Renal cortical epithelial cell (primary cell): ENCODE data around the gene CLN6. TPM values are rescaled to one million over a fixed set of nuclear protein-coding genes. Genes with fewer than 3 reads are reported as not detected.
"Not testable (repeated sequence)": the region's sequence is repeated elsewhere in the genome, so short reads cannot be mapped to it uniquely, and the experiment has no call there.

Experiments
- DNase-seq: peaks from one replicate; pipeline ENCODE4 v3.0.0-alpha.2; 2011; ENCODE audit warnings: low read depth
- total RNA-seq: library from RNA; depleted of rRNA; stranded (reverse); fragments of >200 nt; gene quantifications from 2 replicates; pipeline ENCODE4 v1.2.3, GENCODE V29; 2014

CLN6 gene
- total RNA-seq, 1 donor from 2014 or later = 6.6 TPM

- DNase-seq = no peak
These were observed 22.2 kb downstream of the CLN6 start for GRCh38 chr15:68207176-68207935.

DNA sequence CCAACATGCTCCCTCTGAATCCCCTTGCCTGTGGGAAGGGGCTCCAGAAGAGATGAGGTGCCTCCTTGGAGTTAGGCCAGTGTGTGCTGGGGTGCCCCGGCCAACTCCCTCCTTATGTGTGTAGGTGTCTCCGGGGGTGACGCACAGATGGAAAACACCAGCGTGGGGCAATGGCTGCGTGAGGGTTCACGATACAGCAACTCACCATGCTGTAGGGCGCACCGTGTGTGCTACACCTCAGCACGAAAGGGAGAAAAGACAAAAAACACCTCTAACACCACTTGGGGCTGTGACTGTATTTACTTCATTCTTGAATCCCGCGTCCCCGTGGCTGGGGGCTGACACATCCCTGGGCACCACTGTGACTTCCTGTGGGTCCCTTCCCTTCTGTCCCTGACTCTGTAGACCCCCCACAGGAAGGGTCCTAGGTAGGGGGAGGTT is 22.8 kb downstream of the CLN6 start:
- no peak for DNase-seq

DNA sequence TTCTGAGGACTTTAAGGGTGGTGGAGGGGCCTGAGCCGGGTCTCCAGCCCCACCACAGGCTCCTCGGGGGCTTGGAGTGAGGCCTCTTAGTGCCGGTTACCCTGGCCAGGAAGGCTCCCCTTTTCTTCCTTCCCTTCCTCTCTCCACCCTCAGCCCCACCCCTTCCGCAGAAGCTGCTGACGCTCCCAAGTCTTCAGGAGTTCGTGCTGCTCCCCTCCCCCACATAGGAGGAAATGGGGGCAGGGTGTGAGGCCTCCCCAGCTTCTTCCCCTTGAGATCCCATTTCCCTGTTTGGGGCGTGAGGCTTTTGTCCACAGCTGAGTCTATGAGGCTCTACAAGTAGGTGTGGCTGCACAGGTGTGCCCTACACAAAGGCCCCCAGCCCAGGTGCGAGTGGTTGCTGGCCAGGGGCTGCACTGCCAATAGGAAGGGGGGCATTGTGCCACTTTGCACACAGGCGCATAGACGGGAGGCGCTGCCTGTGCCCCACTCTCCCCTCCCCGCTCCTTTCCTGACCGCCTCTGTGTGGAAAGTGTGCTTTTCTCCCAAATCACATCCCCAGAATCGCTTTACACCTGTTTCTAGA is 23.5 kb downstream of the CLN6 start:
- no peak for DNase-seq

GRCh38 chr15:68205558-68205944 is 24.0 kb downstream of the CLN6 start:
- no peak for DNase-seq

- DNase-seq = peak; percentile 47
These were observed 24.6 kb downstream of the CLN6 start, which contains the start of gene CALML4 for GRCh38 chr15:68204776-68205557. Gene CALML4, minus strand, starts transcription at chr15:68205332. Its CDS starts 85 bp downstream, at chr15:68205247.

- DNase-seq = no peak
These were observed 25.2 kb downstream of the CLN6 start for GRCh38 chr15:68204361-68204760.

DNA sequence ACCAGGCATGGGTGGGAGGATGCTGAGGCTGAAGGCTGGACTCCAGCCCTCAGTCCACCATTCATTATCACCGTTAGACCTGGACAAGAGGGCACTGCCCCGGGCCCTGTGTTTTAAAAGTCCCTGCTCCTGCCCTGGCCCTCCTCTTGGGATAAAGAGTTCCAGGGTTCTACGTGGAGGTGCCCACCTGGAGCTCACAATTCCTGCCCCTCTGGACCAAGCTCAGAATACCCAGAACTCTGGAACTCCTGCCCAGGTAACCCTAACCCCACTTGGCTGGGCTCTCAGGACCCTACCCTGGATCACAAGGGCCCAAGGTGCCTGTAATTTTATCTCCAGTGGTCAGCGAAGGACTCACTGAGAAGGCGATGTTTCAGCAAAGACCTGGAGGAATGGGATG is 25.6 kb downstream of the CLN6 start:
- no peak for DNase-seq

DNA sequence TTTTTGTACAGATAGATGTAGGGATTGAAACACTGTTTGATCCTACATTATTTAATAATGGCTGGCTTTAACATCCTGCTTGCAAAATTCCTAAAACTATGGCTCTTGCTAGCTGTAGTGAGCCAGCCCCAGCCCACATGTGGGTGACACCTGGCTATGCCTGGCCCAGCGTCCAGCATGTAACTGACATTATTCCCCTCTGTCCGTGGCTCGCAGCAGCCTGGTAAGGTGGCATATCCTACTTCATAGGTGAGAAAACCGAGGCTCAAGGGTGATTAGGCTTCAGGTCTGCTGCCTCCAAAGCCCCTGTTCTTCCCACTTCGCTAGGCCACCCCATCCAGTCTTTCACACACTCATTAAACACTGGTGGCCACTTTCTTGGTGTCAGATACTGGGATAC is 26.0 kb downstream of the CLN6 start:
- DNase-seq = no peak

- not testable (repeated sequence) for DNase-seq
These were observed 26.5 kb downstream of the CLN6 start for GRCh38 chr15:68202994-68203393.

DNA sequence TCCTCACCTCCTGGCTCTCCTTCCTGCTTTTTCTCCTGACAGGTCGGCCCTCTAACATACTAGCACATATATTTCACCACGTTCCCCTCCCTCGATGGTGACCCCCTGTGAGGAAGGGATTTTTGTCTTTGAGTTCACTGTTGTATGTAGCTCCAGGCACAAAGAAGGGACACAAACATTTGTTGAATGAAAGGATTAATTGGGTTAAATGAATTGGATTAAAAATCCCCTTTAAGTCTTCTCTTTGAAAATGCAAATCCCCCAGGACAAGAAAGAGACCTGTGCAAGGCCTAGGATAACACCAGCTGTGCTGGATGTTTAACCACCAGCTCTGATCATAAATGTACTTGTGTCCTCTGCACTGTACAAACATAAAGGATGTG is 27.7 kb downstream of the CLN6 start:
- DNase-seq = no peak

DNA sequence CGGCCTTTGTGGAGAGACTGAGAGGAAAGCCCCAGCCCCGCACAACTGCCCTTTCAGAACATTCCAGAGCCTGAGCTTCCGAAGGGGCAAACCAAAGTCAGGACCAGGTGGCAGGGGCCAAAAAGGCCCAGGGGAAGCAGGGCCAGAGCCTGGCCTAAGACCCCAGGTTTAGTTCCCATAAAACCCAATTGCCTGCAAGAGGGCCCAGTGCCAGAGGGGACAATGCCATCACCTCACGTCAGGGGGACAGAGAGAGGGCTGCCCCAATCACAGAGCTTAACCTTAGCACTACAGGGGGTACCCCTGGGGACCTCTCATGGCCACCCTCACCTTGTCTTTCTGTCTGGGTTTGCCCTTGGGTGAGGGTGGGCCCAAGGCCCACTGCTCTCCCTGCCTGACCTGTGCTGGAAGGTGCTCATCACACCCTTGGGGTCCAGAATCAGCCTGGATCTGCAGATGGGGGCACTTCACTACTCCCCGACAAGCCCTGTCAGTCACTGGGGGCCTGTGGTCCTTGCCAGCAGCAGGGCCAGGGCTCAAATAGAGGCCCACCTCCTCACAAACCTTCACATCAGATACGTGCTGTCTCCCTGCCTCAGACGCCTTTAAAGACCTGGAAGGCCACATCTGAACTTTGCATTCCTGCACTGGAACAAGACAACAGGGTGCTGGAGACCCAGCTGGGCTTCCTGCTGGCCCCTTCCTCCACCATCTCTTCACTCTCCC is 28.2 kb downstream of the CLN6 start:
- no peak for DNase-seq

DNA sequence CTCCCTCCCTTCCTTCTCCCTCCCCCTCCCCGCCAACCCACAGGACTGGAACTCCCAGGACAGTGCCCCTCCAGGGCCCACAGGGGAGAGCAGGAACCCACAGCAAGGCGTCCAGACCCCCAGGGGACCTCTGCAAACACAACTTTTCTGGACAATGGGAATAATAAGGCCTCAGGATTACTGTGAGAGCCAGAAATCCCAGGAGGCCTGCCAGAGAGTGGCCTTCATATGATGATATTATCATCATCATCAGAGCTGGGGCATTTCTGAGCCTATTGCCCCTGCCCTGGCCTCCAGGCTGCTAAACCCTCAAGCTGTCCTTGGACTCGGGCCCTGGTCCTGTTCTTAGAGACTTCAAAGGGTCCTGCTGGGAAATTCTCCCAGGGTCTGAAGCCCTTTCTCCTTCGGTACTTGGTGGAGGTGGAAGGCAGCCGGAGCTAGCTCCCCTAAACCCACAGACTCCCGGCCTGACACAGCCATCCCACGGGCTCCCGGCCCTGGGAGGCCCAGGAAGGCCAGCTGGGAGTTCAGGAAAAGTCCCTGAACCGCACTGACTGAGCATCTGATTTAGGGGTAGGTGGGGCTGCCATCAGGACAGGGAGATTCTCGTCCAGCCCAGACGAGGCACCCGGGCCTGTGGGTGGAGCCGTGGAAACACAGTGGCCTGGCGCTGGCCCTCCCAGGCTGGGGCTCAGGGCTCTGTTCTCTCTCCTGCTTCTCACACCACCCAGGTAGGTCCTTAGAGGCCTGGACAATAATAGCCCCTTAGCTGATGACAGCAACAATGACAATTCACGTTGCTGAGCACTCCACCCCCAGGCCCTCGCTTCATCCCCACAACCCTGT is 29.3 kb downstream of the CLN6 start:
- DNase-seq = no peak

- no peak for DNase-seq
These were observed 30.2 kb downstream of the CLN6 start for GRCh38 chr15:68199340-68199739.

- DNase-seq = no peak
These were observed 31.7 kb downstream of the CLN6 start for GRCh38 chr15:68197661-68198437.

- no peak for DNase-seq
These were observed 32.4 kb downstream of the CLN6 start for GRCh38 chr15:68197170-68197492.

DNA sequence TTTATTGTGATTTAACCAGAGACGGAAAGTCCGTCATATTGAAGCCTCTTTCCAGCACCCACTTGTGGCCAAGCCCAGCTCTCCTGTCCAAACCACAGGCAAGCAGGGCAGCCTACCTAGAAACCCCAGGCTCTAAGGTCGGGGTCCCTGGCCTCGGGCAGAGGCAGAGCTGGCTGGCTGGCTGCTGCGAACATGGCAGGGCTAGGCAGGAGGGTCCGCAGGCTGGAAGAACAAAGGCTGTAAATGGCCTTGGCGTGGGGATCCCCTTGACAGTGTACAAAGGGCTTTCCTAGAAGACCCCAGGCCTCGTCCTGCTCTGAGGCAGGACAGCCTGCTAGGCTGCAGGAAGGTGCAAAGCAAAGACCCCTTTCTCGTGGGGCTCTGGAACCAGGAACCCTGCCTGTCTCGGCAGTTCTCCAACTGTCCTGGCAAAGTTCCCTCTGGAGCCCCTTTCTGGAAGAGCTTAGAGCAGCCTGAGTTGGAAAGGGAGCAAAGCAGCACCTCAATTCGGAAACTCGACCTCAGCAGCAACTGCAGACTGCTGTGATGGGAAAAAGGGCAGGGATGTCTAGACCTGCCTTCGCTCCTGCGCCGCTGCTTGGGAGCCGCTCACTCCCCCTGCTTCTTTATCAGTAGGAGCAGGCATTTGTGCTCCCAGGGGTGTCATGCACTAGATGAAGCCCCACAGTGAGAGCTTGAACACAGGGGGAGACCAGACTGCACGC is 32.9 kb downstream of the CLN6 start:
- DNase-seq = no peak

DNA sequence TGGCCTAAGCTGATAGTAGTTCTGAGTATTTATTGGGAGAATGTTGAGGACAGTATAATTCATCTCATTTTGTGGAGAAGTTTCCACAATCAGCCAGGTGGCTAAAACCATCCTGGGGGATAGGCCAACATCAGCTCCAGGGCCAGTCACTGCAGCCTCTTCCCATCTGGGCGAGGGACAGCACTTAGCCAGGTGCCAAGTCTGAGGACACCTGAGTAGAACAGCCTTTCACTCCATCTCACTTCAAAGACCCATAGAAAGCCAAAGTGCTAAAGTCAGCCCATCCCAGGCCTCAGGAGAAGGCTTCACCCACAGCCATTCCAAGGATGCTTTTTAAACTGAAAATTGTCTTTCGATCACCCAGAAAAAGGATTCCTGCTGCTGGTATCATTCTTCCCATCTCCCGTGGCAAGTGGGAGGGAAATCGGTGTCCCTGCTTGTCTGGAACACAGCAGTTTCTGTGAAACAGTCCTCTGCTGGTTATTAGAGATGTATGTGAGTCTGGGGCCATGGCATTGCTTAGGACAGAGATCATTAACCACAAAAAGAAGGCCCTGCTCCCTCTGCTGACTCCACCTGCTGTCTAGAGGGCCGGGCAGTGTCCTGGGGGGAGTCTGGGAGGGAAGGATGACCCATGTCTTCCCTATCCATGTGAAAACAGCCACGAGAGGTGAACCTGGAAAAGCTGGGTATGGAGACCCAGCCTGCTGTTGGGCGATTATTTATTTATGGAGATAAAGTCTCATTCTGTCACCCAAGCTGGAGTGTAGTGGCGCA is 34.0 kb downstream of the CLN6 start:
- no peak for DNase-seq

- DNase-seq = no peak
These were observed 36.6 kb downstream of the CLN6 start for GRCh38 chr15:68192804-68193486.
